Smooth muscle cell (in vitro differentiated cells): ENCODE measurements around the gene CELSR1. TPM values are rescaled to one million over a fixed set of nuclear protein-coding genes. Genes with fewer than 3 reads are reported as not detected.

Source experiments
- DNase-seq: peaks from one replicate; lab custom pipeline; 2025; ENCODE audit not compliant: unreplicated experiment; lab: John Stamatoyannopoulos, UW
- H2AFZ ChIP-seq: fragments of 200-600 bp; sonication (generic); 2 replicates; pipeline ENCODE4 v1.6.0; 2016; ENCODE audit warnings: antibody characterized with exemption, low read depth, mild to moderate bottlenecking
- H3F3A ChIP-seq: fragments of 200-600 bp; sonication (generic); 2 replicates; pipeline ENCODE4 v1.6.0; 2017; ENCODE audit warnings: antibody characterized with exemption, low read depth
- H3K27ac ChIP-seq: fragments of 200-600 bp; sonication (generic); 2 replicates; pipeline ENCODE4 v1.5.1; 2016; ENCODE audit warnings: low read depth, mild to moderate bottlenecking
- H3K27me3 ChIP-seq: fragments of 200-600 bp; sonication (generic); 2 replicates; pipeline ENCODE4 v1.6.1; 2016; ENCODE audit warnings: low read depth, mild to moderate bottlenecking
- H3K36me3 ChIP-seq: fragments of 200-600 bp; sonication (generic); 2 replicates; pipeline ENCODE4 v1.5.1; 2016; ENCODE audit warnings: low read depth
- H3K4me1 ChIP-seq: fragments of 200-600 bp; sonication (generic); 2 replicates; pipeline ENCODE4 v1.5.1; 2016; ENCODE audit warnings: low read depth
- H3K4me2 ChIP-seq: fragments of 200-600 bp; sonication (generic); 2 replicates; pipeline ENCODE4 v1.6.0; 2016; ENCODE audit warnings: mild to moderate bottlenecking
- H3K4me3 ChIP-seq: fragments of 200-600 bp; sonication (generic); 2 replicates; pipeline ENCODE4 v1.5.1; 2016; ENCODE audit warnings: mild to moderate bottlenecking
- H3K79me2 ChIP-seq: fragments of 200-600 bp; sonication (generic); 2 replicates; pipeline ENCODE4 v1.6.0; 2016; ENCODE audit warnings: low read depth, mild to moderate bottlenecking
- H3K9ac ChIP-seq: fragments of 200-600 bp; sonication (generic); 2 replicates; pipeline ENCODE4 v1.6.0; 2016; ENCODE audit warnings: low read depth
- H3K9me3 ChIP-seq: fragments of 200-600 bp; sonication (generic); replicated peaks from 2 replicates; pipeline ENCODE4 v1.5.1; 2016; ENCODE audit warnings: low read depth
- H4K20me1 ChIP-seq: fragments of 200-600 bp; sonication (generic); 2 replicates; pipeline ENCODE4 v1.6.0; 2016; ENCODE audit warnings: low read depth
- CTCF ChIP-seq: fragments of 200-600 bp; sonication (generic); IDR thresholded peaks from 2 replicates; pipeline ENCODE4 v1.5.1; 2017; ENCODE audit warnings: borderline replicate concordance, mild to moderate bottlenecking, antibody characterized with exemption; ENCODE audit not compliant: insufficient read depth, poor library complexity, severe bottlenecking
- WGBS: methylation state at CpG from one replicate; pipeline ENCODE4 v1.1.7; 2016; ENCODE audit warnings: low lambda C conversion rate; 5-methylcytosine and 5-hydroxymethylcytosine counted together
- polyA plus RNA-seq: library from polyadenylated mRNA; unstranded; fragments of >200 nt; fragmentation: Nextera tagmentation; extraction: Ambion mirVana; gene quantifications from 2 replicates; pipeline ENCODE4 v1.2.1, GENCODE V29; 2016
- total RNA-seq: library from RNA; depleted of rRNA; stranded (reverse); fragments of >200 nt; gene quantifications from 2 replicates; pipeline ENCODE4 v1.2.3, GENCODE V29; 2014

CELSR1 gene
- total and polyA plus RNA-seq, 2 experiments from 2014 or later = 3.6 to 15.2 TPM

GRCh38 chr22:46382524-46382923 is 154.9 kb downstream of the CELSR1 start:
- DNase-seq = no peak
- Histone ChIP-seq H3K9ac (no peak overlapping the region), H3K27me3 (no peaks in the 10 kb centered on the region), H3K4me2 (no peak overlapping the region), H2AFZ (no peak overlapping the region), H3K4me1 (peaks cover 14% of the 10 kb centered on the region), H3F3A (no peaks in the 10 kb centered on the region), H4K20me1 (no peaks in the 10 kb centered on the region), H3K36me3 (no peaks in the 10 kb centered on the region), H3K27ac (no peak overlapping the region), H3K9me3 (no peaks in the 10 kb centered on the region), H3K4me3 (no peak overlapping the region), H3K79me2 (no peaks in the 10 kb centered on the region)
- no peak for TF ChIP-seq CTCF
- WGBS = 98% methylated on average over 15 of the region's 15 CpGs

GRCh38 chr22:46381731-46382130 is 155.7 kb downstream of the CELSR1 start:
- Histone ChIP-seq H3K27me3 (no peaks in the 10 kb centered on the region), H3K9me3 (no peaks in the 10 kb centered on the region), H2AFZ (no peak overlapping the region), H4K20me1 (no peaks in the 10 kb centered on the region), H3K4me1 (peaks cover 20% of the 10 kb centered on the region), H3K27ac (no peak overlapping the region), H3F3A (no peaks in the 10 kb centered on the region), H3K9ac (no peak overlapping the region), H3K4me2 (no peak overlapping the region), H3K4me3 (no peak overlapping the region), H3K79me2 (no peaks in the 10 kb centered on the region), H3K36me3 (no peaks in the 10 kb centered on the region)
- 98% methylated on average over 27 of the region's 27 CpGs for WGBS
- no peak for DNase-seq
- no peak for TF ChIP-seq CTCF

GRCh38 chr22:46381142-46381541 is 156.3 kb downstream of the CELSR1 start:
- 51% methylated on average over 5 of the region's 5 CpGs for WGBS
- no peaks in the 10 kb centered on the region for H3K27me3 ChIP-seq
- H3K27ac ChIP-seq = no peak overlapping the region
- H3K36me3 ChIP-seq = no peaks in the 10 kb centered on the region
- no peaks in the 10 kb centered on the region for H3K79me2 ChIP-seq
- no peak overlapping the region for H3K4me2 ChIP-seq
- no peak overlapping the region for H3K9ac ChIP-seq
- no peak for DNase-seq
- H3K4me3 ChIP-seq = no peak overlapping the region
- H4K20me1 ChIP-seq = no peaks in the 10 kb centered on the region
- H3K4me1 ChIP-seq = peaks cover 20% of the 10 kb centered on the region
- no peak overlapping the region for H2AFZ ChIP-seq
- no peaks in the 10 kb centered on the region for H3K9me3 ChIP-seq
- TF ChIP-seq CTCF = no peak
- no peaks in the 10 kb centered on the region for H3F3A ChIP-seq

GRCh38 chr22:46380581-46380980 is 156.8 kb downstream of the CELSR1 start:
- TF ChIP-seq CTCF = no peak
- Histone ChIP-seq H3K27me3 (no peaks in the 10 kb centered on the region), H3K79me2 (no peaks in the 10 kb centered on the region), H3K4me2 (no peak overlapping the region), H3K36me3 (no peaks in the 10 kb centered on the region), H3F3A (no peaks in the 10 kb centered on the region), H3K4me3 (no peak overlapping the region), H4K20me1 (no peaks in the 10 kb centered on the region), H3K4me1 (peaks cover 20% of the 10 kb centered on the region), H3K27ac (no peak overlapping the region), H2AFZ (no peak overlapping the region), H3K9ac (no peak overlapping the region), H3K9me3 (peaks cover 5% of the 10 kb centered on the region)
- no peak for DNase-seq
- 96% methylated on average over 17 of the region's 17 CpGs for WGBS
